HG02943 (cell line): ENCODE data around the gene ATG3.
"Not testable (repeated sequence)": the region's sequence is repeated elsewhere in the genome, so short reads cannot be mapped to it uniquely, and the experiment has no call there.

Source experiments
- ATAC-seq: cut with Tn5 transposase; IDR thresholded peaks from one replicate; pipeline ENCODE4 v1.9.1; 2021; ENCODE audit warnings: mild to moderate bottlenecking, low read depth, moderate library complexity; ENCODE audit not compliant: unreplicated experiment

ATG3 gene

GRCh38 chr3:112564247-112564939 is 2.6 kb upstream of the ATG3 start:
- ATAC-seq: not testable (repeated sequence)

GRCh38 chr3:112561484-112561733 is 353 bp downstream of the ATG3 start:
- peak; percentile 50 for ATAC-seq

GRCh38 chr3:112560721-112561483 is 860 bp downstream of the ATG3 start:
- peak; percentile 28 for ATAC-seq

- no peak for ATAC-seq
These were observed 1.5 kb downstream of the ATG3 start for GRCh38 chr3:112560307-112560706.

GRCh38 chr3:112557976-112558375 is 3.8 kb downstream of the ATG3 start:
- ATAC-seq: no peak

- ATAC-seq: no peak
These were observed 6.1 kb downstream of the ATG3 start for GRCh38 chr3:112555535-112556170.

- ATAC-seq: no peak
These were observed 10.9 kb downstream of the ATG3 start for GRCh38 chr3:112550859-112551258.

GRCh38 chr3:112546216-112546759 is 15.5 kb downstream of the ATG3 start:
- ATAC-seq: no peak

- ATAC-seq: peak; percentile 84
These were observed 21.7 kb downstream of the ATG3 start for GRCh38 chr3:112539825-112540650.

- ATAC-seq: no peak
These were observed 30.4 kb downstream of the ATG3 start for GRCh38 chr3:112531358-112531781.

GRCh38 chr3:112530573-112530972 is 31.2 kb downstream of the ATG3 start:
- ATAC-seq: no peak

- ATAC-seq: not testable (repeated sequence)
These were observed 37.6 kb downstream of the ATG3 start for GRCh38 chr3:112524127-112524526.

GRCh38 chr3:112519424-112520001 is 42.2 kb downstream of the ATG3 start:
- ATAC-seq: no peak

- not testable (repeated sequence) for ATAC-seq
These were observed 42.8 kb downstream of the ATG3 start for GRCh38 chr3:112518970-112519369.

GRCh38 chr3:112514527-112515128 is 47.1 kb downstream of the ATG3 start:
- ATAC-seq: peak; percentile 100

GRCh38 chr3:112512320-112512719 is 49.4 kb downstream of the ATG3 start:
- ATAC-seq: no peak

- ATAC-seq: no peak
These were observed 52.9 kb downstream of the ATG3 start for GRCh38 chr3:112508860-112509259.

- no peak for ATAC-seq
These were observed 53.5 kb downstream of the ATG3 start for GRCh38 chr3:112508261-112508660.

- no peak for ATAC-seq
These were observed 55.9 kb downstream of the ATG3 start for GRCh38 chr3:112505907-112506306.

GRCh38 chr3:112504123-112504522 is 57.6 kb downstream of the ATG3 start:
- no peak for ATAC-seq
